Upper lobe of left lung (tissue), 4 donors: ENCODE measurements around the gene EXOC3L4.

Experiments used
- POLR2A ChIP-seq, 4 donors: fragments of 450-650 bp; IDR thresholded peaks; one replicate each; pipeline ENCODE4 v1.5.1; 2016 to 2017; ENCODE audit warnings: antibody characterized with exemption in 4 of 4, mild to moderate bottlenecking in 2 of 4
- TF ChIP-seq, protein P1 (sequence below), 6 experiments: fragments of 450-650 bp in 4 of 6; fragments of 200-600 bp in 2 of 6; sonication (generic) in 2 of 6; IDR thresholded peaks; one replicate each; pipeline ENCODE4 v1.5.1; 2016 to 2019; ENCODE audit warnings: antibody characterized with exemption in 6 of 6

DNA sequence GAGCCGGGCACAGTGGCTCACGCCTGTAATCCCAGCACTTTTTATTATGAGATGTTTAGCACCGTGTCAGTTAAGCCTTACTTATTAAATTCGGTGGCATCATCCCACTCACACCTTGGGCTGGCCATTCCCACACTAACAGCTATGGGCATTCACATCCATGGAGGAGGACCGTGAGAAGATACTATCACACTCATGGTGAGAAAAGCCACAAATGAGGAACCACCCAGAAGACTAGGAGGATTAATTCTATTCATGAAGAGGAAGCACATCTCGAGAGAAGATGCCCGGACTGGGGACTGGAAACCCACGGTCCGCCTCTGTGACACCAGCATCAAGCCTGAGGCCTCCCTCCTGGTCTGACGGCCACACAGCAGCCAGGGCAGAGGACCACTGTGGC lies 42.1 kb upstream of the EXOC3L4 start:
- TF ChIP-seq POLR2A (IDR thresholded peaks at IDR 0.05): no peak
- TF ChIP-seq, protein P1, sequence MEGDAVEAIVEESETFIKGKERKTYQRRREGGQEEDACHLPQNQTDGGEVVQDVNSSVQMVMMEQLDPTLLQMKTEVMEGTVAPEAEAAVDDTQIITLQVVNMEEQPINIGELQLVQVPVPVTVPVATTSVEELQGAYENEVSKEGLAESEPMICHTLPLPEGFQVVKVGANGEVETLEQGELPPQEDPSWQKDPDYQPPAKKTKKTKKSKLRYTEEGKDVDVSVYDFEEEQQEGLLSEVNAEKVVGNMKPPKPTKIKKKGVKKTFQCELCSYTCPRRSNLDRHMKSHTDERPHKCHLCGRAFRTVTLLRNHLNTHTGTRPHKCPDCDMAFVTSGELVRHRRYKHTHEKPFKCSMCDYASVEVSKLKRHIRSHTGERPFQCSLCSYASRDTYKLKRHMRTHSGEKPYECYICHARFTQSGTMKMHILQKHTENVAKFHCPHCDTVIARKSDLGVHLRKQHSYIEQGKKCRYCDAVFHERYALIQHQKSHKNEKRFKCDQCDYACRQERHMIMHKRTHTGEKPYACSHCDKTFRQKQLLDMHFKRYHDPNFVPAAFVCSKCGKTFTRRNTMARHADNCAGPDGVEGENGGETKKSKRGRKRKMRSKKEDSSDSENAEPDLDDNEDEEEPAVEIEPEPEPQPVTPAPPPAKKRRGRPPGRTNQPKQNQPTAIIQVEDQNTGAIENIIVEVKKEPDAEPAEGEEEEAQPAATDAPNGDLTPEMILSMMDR (IDR thresholded peaks at IDR 0.05): no peak
